ENCODE data around the gene RELL2. TPM values are rescaled to one million over a fixed set of nuclear protein-coding genes. Genes with fewer than 3 reads are reported as not detected.

Gene RELL2
- total RNA-seq, 1 donor from 2014 or later = 12.9 TPM

GRCh38 chr5:141611289-141611688, 25.5 kb upstream of the RELL2 start:
- no peak for FAIRE-seq
- Mint-ChIP-seq H3K27ac (ENCODE audit: unreplicated experiment) (no peak overlapping the region), H3K27me3 (ENCODE audit: low read depth, unreplicated experiment) (no peaks in the 10 kb centered on the region)

GRCh38 chr5:141613344-141613743, 23.5 kb upstream of the RELL2 start:
- Mint-ChIP-seq H3K27ac (ENCODE audit: unreplicated experiment) (no peak overlapping the region), H3K9me3 (ENCODE audit: unreplicated experiment) (no peaks in the 10 kb centered on the region), H3K4me1 (ENCODE audit: low read depth, unreplicated experiment) (peaks cover 14% of the 10 kb centered on the region), H3K27me3 (ENCODE audit: low read depth, unreplicated experiment) (no peaks in the 10 kb centered on the region), H3K4me3 (ENCODE audit: unreplicated experiment) (no peak overlapping the region), H3K36me3 (ENCODE audit: low read depth, unreplicated experiment) (peaks cover 2% of the 10 kb centered on the region)
- Histone ChIP-seq H3K9ac (ENCODE audit: low read length) (no peak overlapping the region), H3K4me1 (ENCODE audit: insufficient read depth, low read length) (peaks cover 11% of the 10 kb centered on the region), H3K79me2 (ENCODE audit: insufficient read depth, low read length) (peaks cover 92% of the 10 kb centered on the region), H3K36me3 (ENCODE audit: insufficient read depth, low read length) (no peaks in the 10 kb centered on the region), H3K27ac (ENCODE audit: low read depth, low read length) (no peak overlapping the region), H3K27me3 (ENCODE audit: insufficient read depth, low read length) (no peaks in the 10 kb centered on the region), H4K20me1 (ENCODE audit: insufficient read depth, low read length) (peaks cover 57% of the 10 kb centered on the region), H3K4me2 (ENCODE audit: low read length) (no peak overlapping the region), H3K9me3 (ENCODE audit: insufficient read depth, low read depth, low read length) (no peaks in the 10 kb centered on the region), H2AFZ (ENCODE audit: low read depth, low read length) (no peak overlapping the region), H3K4me3 (ENCODE audit: insufficient read depth, low read depth, low read length) (no peak overlapping the region)
- DNase-seq (ENCODE audit: low read depth) (no peak), FAIRE-seq (no peak)
- no peak for TF ChIP-seq CTCF (IDR thresholded peaks at IDR 0.05; ENCODE audit: insufficient read depth, low read depth, low read length)
- no peak for TF ChIP-seq EZH2 (IDR thresholded peaks at IDR 0.05; ENCODE audit: insufficient read depth, low read length)

More at GRCh38 chr5:141611289-141611688, 25.5 kb upstream of the RELL2 start:
- no peaks in the 10 kb centered on the region for H3K9me3 Mint-ChIP-seq (ENCODE audit: unreplicated experiment)
- Histone ChIP-seq H4K20me1 (ENCODE audit: insufficient read depth, low read length) (peaks cover 51% of the 10 kb centered on the region), H3K9me3 (ENCODE audit: insufficient read depth, low read depth, low read length) (no peaks in the 10 kb centered on the region), H3K36me3 (ENCODE audit: insufficient read depth, low read length) (no peaks in the 10 kb centered on the region), H3K4me2 (ENCODE audit: low read length) (no peak overlapping the region), H3K27me3 (ENCODE audit: insufficient read depth, low read length) (no peaks in the 10 kb centered on the region), H2AFZ (ENCODE audit: low read depth, low read length) (no peak overlapping the region), H3K27ac (ENCODE audit: low read depth, low read length) (no peak overlapping the region), H3K9ac (ENCODE audit: low read length) (no peak overlapping the region), H3K79me2 (ENCODE audit: insufficient read depth, low read length) (peaks cover 87% of the 10 kb centered on the region), H3K4me3 (ENCODE audit: insufficient read depth, low read depth, low read length) (no peak overlapping the region), H3K4me1 (ENCODE audit: insufficient read depth, low read length) (no peaks in the 10 kb centered on the region)
- peaks cover 2% of the 10 kb centered on the region for H3K36me3 Mint-ChIP-seq (ENCODE audit: low read depth, unreplicated experiment)
- H3K4me3 Mint-ChIP-seq (ENCODE audit: unreplicated experiment) = no peak overlapping the region
- no peak for DNase-seq (ENCODE audit: low read depth)
- H3K4me1 Mint-ChIP-seq (ENCODE audit: low read depth, unreplicated experiment) = peaks cover 3% of the 10 kb centered on the region
- TF ChIP-seq EZH2 (IDR thresholded peaks at IDR 0.05; ENCODE audit: insufficient read depth, low read length) = no peak
- TF ChIP-seq CTCF (IDR thresholded peaks at IDR 0.05; ENCODE audit: insufficient read depth, low read depth, low read length) = no peak

- Histone ChIP-seq H3K27ac (ENCODE audit: low read depth, low read length) (no peak overlapping the region), H3K4me2 (ENCODE audit: low read length) (no peak overlapping the region), H4K20me1 (ENCODE audit: insufficient read depth, low read length) (peaks cover 38% of the 10 kb centered on the region), H3K27me3 (ENCODE audit: insufficient read depth, low read length) (no peaks in the 10 kb centered on the region), H3K9me3 (ENCODE audit: insufficient read depth, low read depth, low read length) (no peaks in the 10 kb centered on the region), H3K36me3 (ENCODE audit: insufficient read depth, low read length) (peaks cover 3% of the 10 kb centered on the region), H3K9ac (ENCODE audit: low read length) (no peak overlapping the region), H3K4me1 (ENCODE audit: insufficient read depth, low read length) (peaks cover 11% of the 10 kb centered on the region), H2AFZ (ENCODE audit: low read depth, low read length) (no peak overlapping the region), H3K4me3 (ENCODE audit: insufficient read depth, low read depth, low read length) (no peak overlapping the region), H3K79me2 (ENCODE audit: insufficient read depth, low read length) (peaks cover 70% of the 10 kb centered on the region)
- H3K9me3 Mint-ChIP-seq (ENCODE audit: unreplicated experiment) = no peaks in the 10 kb centered on the region
- peak overlapping the region; percentile 6 for H3K4me3 Mint-ChIP-seq (ENCODE audit: unreplicated experiment)
- no peaks in the 10 kb centered on the region for H3K36me3 Mint-ChIP-seq (ENCODE audit: low read depth, unreplicated experiment)
- no peak for FAIRE-seq
- H3K27me3 Mint-ChIP-seq (ENCODE audit: low read depth, unreplicated experiment) = no peaks in the 10 kb centered on the region
- DNase-seq (ENCODE audit: low read depth) = no peak
- no peak for TF ChIP-seq CTCF (IDR thresholded peaks at IDR 0.05; ENCODE audit: insufficient read depth, low read depth, low read length)
- no peak for TF ChIP-seq EZH2 (IDR thresholded peaks at IDR 0.05; ENCODE audit: insufficient read depth, low read length)
- peaks cover 13% of the 10 kb centered on the region for H3K4me1 Mint-ChIP-seq (ENCODE audit: low read depth, unreplicated experiment)
- no peak overlapping the region for H3K27ac Mint-ChIP-seq (ENCODE audit: unreplicated experiment)
Measured at GRCh38 chr5:141615991-141616720, 20.6 kb upstream of the RELL2 start.
